HEK293 (cell line): ENCODE data around the gene ATP7A.

Experiments
- CTCF ChIA-PET: fragments of 350-600 bp; formaldehyde crosslinking; extraction: SDS; loops from one replicate; lab custom pipeline; 2021; ENCODE audit warnings: antibody characterized with exemption; lab: Yijun Ruan, JAX
- POLR2A ChIA-PET: fragments of 300-600 bp; formaldehyde crosslinking; extraction: SDS; loops from one replicate; lab custom pipeline; 2020; ENCODE audit warnings: antibody characterized with exemption, inconsistent platforms; lab: Yijun Ruan, JAX
- H3K27ac ChIP-seq: fragments of 200-500 bp; sonication (Bioruptor generic); 2 replicates; pipeline ENCODE4 v1.5.1; 2014; ENCODE audit warnings: low read depth, low read length, control low read depth, inconsistent platforms; ENCODE audit errors: extremely low read depth
- H3K36me3 ChIP-seq, 2 experiments: fragments of 200-500 bp in 1 of 2; sonication (Bioruptor generic) in 1 of 2; 1 replicate in 1 of 2; 2 replicates in 1 of 2; pipeline ENCODE4 v1.5.1; 2014 to 2017; ENCODE audit warnings: inconsistent platforms in 2 of 2, low read length in 2 of 2; ENCODE audit not compliant: control insufficient read depth in 2 of 2, insufficient read depth in 1 of 2
- H3K4me1 ChIP-seq: fragments of 200-500 bp; sonication (Bioruptor generic); 2 replicates; pipeline ENCODE4 v1.5.1; 2014; ENCODE audit warnings: mild to moderate bottlenecking, low read length, inconsistent platforms; ENCODE audit not compliant: control insufficient read depth, insufficient read depth
- H3K4me3 ChIP-seq: 2 replicates; pipeline ENCODE4 v1.5.1; 2011; ENCODE audit warnings: low read depth, mild to moderate bottlenecking, control low read depth, low read length, moderate library complexity
- H3K9me3 ChIP-seq: fragments of 200-500 bp; sonication (Bioruptor generic); 2 replicates; pipeline ENCODE4 v1.5.1; 2014; ENCODE audit warnings: low read depth, low read length, inconsistent platforms; ENCODE audit not compliant: control insufficient read depth, insufficient read depth
- GFI1B ChIP-seq: fragments of 450-650 bp; formaldehyde crosslinking; IDR thresholded peaks from 2 replicates; pipeline ENCODE4 v1.5.1; 2016; ENCODE audit warnings: missing biosample characterization, missing genetic modification characterization
- GLI4 ChIP-seq: fragments of 450-650 bp; formaldehyde crosslinking; IDR thresholded peaks from 2 replicates; pipeline ENCODE4 v1.5.1; 2016; ENCODE audit warnings: missing biosample characterization, missing genetic modification characterization
- HOXA7 ChIP-seq: sonication (generic); formaldehyde crosslinking; IDR thresholded peaks from 2 replicates; pipeline ENCODE4 v1.8.1; 2022; ENCODE audit warnings: missing genetic modification reagents, borderline replicate concordance
- KLF8 ChIP-seq: fragments of 450-650 bp; formaldehyde crosslinking; IDR thresholded peaks from 2 replicates; pipeline ENCODE4 v1.5.1; 2016; ENCODE audit warnings: missing biosample characterization, missing genetic modification characterization
- PRDM2 ChIP-seq: fragments of 450-650 bp; formaldehyde crosslinking; IDR thresholded peaks from 2 replicates; pipeline ENCODE4 v1.5.1; 2016; ENCODE audit warnings: missing biosample characterization, missing genetic modification characterization, borderline replicate concordance
- PRDM6 ChIP-seq: fragments of 450-650 bp; formaldehyde crosslinking; IDR thresholded peaks from 2 replicates; pipeline ENCODE4 v1.5.1; 2017; ENCODE audit warnings: missing biosample characterization, missing genetic modification characterization
- SALL2 ChIP-seq: fragments of 450-650 bp; formaldehyde crosslinking; IDR thresholded peaks from 2 replicates; pipeline ENCODE4 v1.5.0; 2017; ENCODE audit warnings: missing biosample characterization, mild to moderate bottlenecking, missing genetic modification characterization, borderline replicate concordance
- ZNF112 ChIP-seq: fragments of 450-650 bp; formaldehyde crosslinking; IDR thresholded peaks from 2 replicates; pipeline ENCODE4 v1.5.0; 2017; ENCODE audit warnings: missing biosample characterization, missing genetic modification characterization
- ZNF133 ChIP-seq: fragments of 450-650 bp; formaldehyde crosslinking; IDR thresholded peaks from 2 replicates; pipeline ENCODE4 v1.5.1; 2016; ENCODE audit warnings: missing biosample characterization, missing genetic modification characterization
- ZNF148 ChIP-seq: fragments of 450-650 bp; formaldehyde crosslinking; IDR thresholded peaks from 2 replicates; pipeline ENCODE4 v1.5.0; 2017; ENCODE audit warnings: missing biosample characterization, missing genetic modification characterization, borderline replicate concordance
- ZNF214 ChIP-seq: fragments of 450-650 bp; formaldehyde crosslinking; IDR thresholded peaks from 2 replicates; pipeline ENCODE4 v1.5.1; 2017; ENCODE audit warnings: missing biosample characterization, mild to moderate bottlenecking, missing genetic modification characterization, borderline replicate concordance
- ZNF24 ChIP-seq: fragments of 450-650 bp; formaldehyde crosslinking; IDR thresholded peaks from 2 replicates; pipeline ENCODE4 v1.5.1; 2016; ENCODE audit warnings: missing biosample characterization, missing genetic modification characterization
- ZNF335 ChIP-seq: fragments of 450-650 bp; formaldehyde crosslinking; conservative IDR thresholded peaks from 2 replicates; pipeline ENCODE4 v1.5.1; 2016; ENCODE audit warnings: missing biosample characterization, missing genetic modification characterization
- ZNF366 ChIP-seq: fragments of 450-650 bp; formaldehyde crosslinking; conservative IDR thresholded peaks from 2 replicates; pipeline ENCODE4 v1.5.1; 2016; ENCODE audit warnings: missing biosample characterization, missing genetic modification characterization
- ZNF37A ChIP-seq: fragments of 450-650 bp; IDR thresholded peaks from 2 replicates; pipeline ENCODE4 v1.5.1; 2018; ENCODE audit warnings: missing biosample characterization, missing genetic modification characterization
- ZNF416 ChIP-seq: fragments of 450-650 bp; formaldehyde crosslinking; IDR thresholded peaks from 2 replicates; pipeline ENCODE4 v1.5.1; 2016; ENCODE audit warnings: missing biosample characterization, missing genetic modification characterization
- ZNF521 ChIP-seq: fragments of 450-650 bp; formaldehyde crosslinking; IDR thresholded peaks from 2 replicates; pipeline ENCODE4 v1.5.1; 2017; ENCODE audit warnings: missing biosample characterization, mild to moderate bottlenecking, missing genetic modification characterization
- ZNF558 ChIP-seq: fragments of 450-650 bp; formaldehyde crosslinking; IDR thresholded peaks from 2 replicates; pipeline ENCODE4 v1.5.1; 2016; ENCODE audit warnings: missing biosample characterization, missing genetic modification characterization
- ZNF624 ChIP-seq: fragments of 450-650 bp; formaldehyde crosslinking; IDR thresholded peaks from 2 replicates; pipeline ENCODE4 v1.5.1; 2017; ENCODE audit warnings: missing biosample characterization, missing genetic modification characterization
- ZNF704 ChIP-seq: fragments of 450-650 bp; formaldehyde crosslinking; IDR thresholded peaks from 2 replicates; pipeline ENCODE4 v1.5.1; 2016; ENCODE audit warnings: missing biosample characterization, missing genetic modification characterization
- ZXDB ChIP-seq: fragments of 450-650 bp; formaldehyde crosslinking; IDR thresholded peaks from 2 replicates; pipeline ENCODE4 v1.5.1; 2016; ENCODE audit warnings: missing biosample characterization, missing genetic modification characterization

Gene ATP7A

GRCh38 chrX:77969538-77969937, 59.0 kb downstream of the ATP7A start, which contains the start of gene PGAM4:
Gene PGAM4 (minus strand): TSS chrX:77969638. CDS start chrX:77969638, 0 bp downstream.
- ChIA-PET CTCF (no interaction called here), POLR2A (no interaction called here)
- Histone ChIP-seq H3K27ac (no peak within 1 kb of the TSS), H3K9me3 (no peaks in the 10 kb centered on the region), H3K36me3 (peaks cover 0 to 3% of the 10 kb centered on the region in 2 experiments; a peak in 2 of 3 replicates), H3K4me3 (no peak within 1 kb of the TSS), H3K4me1 (no peaks in the 10 kb centered on the region)
- no peak for TF ChIP-seq GLI4

GRCh38 chrX:77975755-77976154, 65.3 kb downstream of the ATP7A start:
- H3K27ac ChIP-seq = no peak overlapping the region
- TF ChIP-seq ZNF214 (tag by site-specific recombination) (no peak), GFI1B (no peak), ZNF148 (tag by site-specific recombination) (no peak), PRDM2 (tag by site-specific recombination) (no peak), ZNF37A (tag by site-specific recombination) (no peak), ZNF335 (tag by site-specific recombination) (no peak), KLF8 (no peak), PRDM6 (tag by site-specific recombination) (no peak), ZNF521 (tag by site-specific recombination) (no peak), ZNF624 (no peak), ZNF366 (tag by site-specific recombination) (no peak), ZXDB (no peak), ZNF558 (tag by site-specific recombination) (no peak), SALL2 (tag by site-specific recombination) (no peak), HOXA7 (CRISPR knock-in tag) (no peak), ZNF24 (tag by site-specific recombination) (no peak), ZNF704 (tag by site-specific recombination) (no peak), ZNF416 (no peak), ZNF112 (tag by site-specific recombination) (no peak), ZNF133 (no peak)
- TF ChIP-seq, all 188 proteins: peak for 0
- Histone ChIP-seq H3K4me3 (no peak overlapping the region), H3K9me3 (no peaks in the 10 kb centered on the region), H3K4me1 (no peaks in the 10 kb centered on the region), H3K36me3 (peaks cover 0 to 3% of the 10 kb centered on the region in 2 experiments; a peak in 2 of 3 replicates)
- ChIA-PET CTCF (interaction anchor here (0.6 to 2.2 kb wide), 5 partner anchors 50 to 981 kb away, joined by 3 to 9 read pairs (median 4); no protein-coding TSS in a partner anchor), POLR2A (no interaction called here)
